ENCODE data around the gene RABGGTA. TPM values are rescaled to one million over a fixed set of nuclear protein-coding genes. Genes with fewer than 3 reads are reported as not detected.

Gene RABGGTA
- total RNA-seq, 1 donor from 2014 or later, result 25.9 TPM

- no peak for TF ChIP-seq CTCF (IDR thresholded peaks at IDR 0.05; ENCODE audit: unreplicated experiment)
- Mint-ChIP-seq H3K36me3 (ENCODE audit: insufficient read depth) (peaks cover 9% of the 10 kb centered on the region), H3K4me1 (ENCODE audit: low read depth) (peaks cover 21% of the 10 kb centered on the region), H3K9me3 (ENCODE audit: low read depth) (no peaks in the 10 kb centered on the region), H3K4me3 (ENCODE audit: low read depth) (peak within 1 kb of the TSS; percentile 92), H3K27ac (peak within 1 kb of the TSS; percentile 97), H3K27me3 (no peaks in the 10 kb centered on the region)
- peak; percentile 88 for DNase-seq (ENCODE audit: low spot score, unreplicated experiment)
These were observed 28.1 kb upstream of the RABGGTA start, which contains the start of the genes DHRS1 and NOP9 for GRCh38 chr14:24299255-24300191. DHRS1 (minus strand) TSS chr14:24299780; CDS start chr14:24299106, 674 bp downstream. NOP9 (plus strand) TSS chr14:24299850; CDS start chr14:24299955, 105 bp downstream.

GRCh38 chr14:24298892-24299254 lies 27.5 kb upstream of the RABGGTA start:
- H3K9me3 Mint-ChIP-seq (ENCODE audit: low read depth), result no peaks in the 10 kb centered on the region

GRCh38 chr14:24297190-24297964 lies 26.0 kb upstream of the RABGGTA start:
- Mint-ChIP-seq H3K36me3 (ENCODE audit: insufficient read depth) (peaks cover 8% of the 10 kb centered on the region), H3K9me3 (ENCODE audit: low read depth) (no peaks in the 10 kb centered on the region), H3K4me3 (ENCODE audit: low read depth) (peak overlapping the region; percentile 38), H3K27ac (peak overlapping the region; percentile 5), H3K27me3 (no peaks in the 10 kb centered on the region), H3K4me1 (ENCODE audit: low read depth) (peaks cover 21% of the 10 kb centered on the region)
- TF ChIP-seq CTCF (IDR thresholded peaks at IDR 0.05; ENCODE audit: unreplicated experiment), result peak; percentile 42
- no peak for DNase-seq (ENCODE audit: low spot score, unreplicated experiment)

More at GRCh38 chr14:24298892-24299254, 27.5 kb upstream of the RABGGTA start:
- Mint-ChIP-seq H3K4me3 (ENCODE audit: low read depth) (peak overlapping the region; percentile 92), H3K4me1 (ENCODE audit: low read depth) (peaks cover 21% of the 10 kb centered on the region), H3K36me3 (ENCODE audit: insufficient read depth) (peaks cover 10% of the 10 kb centered on the region), H3K27me3 (no peaks in the 10 kb centered on the region), H3K27ac (peak overlapping the region; percentile 97)
- no peak for TF ChIP-seq CTCF (IDR thresholded peaks at IDR 0.05; ENCODE audit: unreplicated experiment)
- no peak for DNase-seq (ENCODE audit: low spot score, unreplicated experiment)

- Mint-ChIP-seq H3K27me3 (no peaks in the 10 kb centered on the region), H3K36me3 (ENCODE audit: insufficient read depth) (peaks cover 9% of the 10 kb centered on the region), H3K4me3 (ENCODE audit: low read depth) (no peak overlapping the region), H3K4me1 (ENCODE audit: low read depth) (peaks cover 21% of the 10 kb centered on the region), H3K27ac (peak overlapping the region; percentile 72), H3K9me3 (ENCODE audit: low read depth) (no peaks in the 10 kb centered on the region)
- DNase-seq (ENCODE audit: low spot score, unreplicated experiment), result no peak
- TF ChIP-seq CTCF (IDR thresholded peaks at IDR 0.05; ENCODE audit: unreplicated experiment), result peak; percentile 70
These were observed 25.2 kb upstream of the RABGGTA start for GRCh38 chr14:24296341-24297157.

Measured in progenitor cell of endocrine pancreas (in vitro differentiated cells).